ENCODE results near the gene ZNF516.

ZNF516 gene

GRCh38 chr18:76463872-76464271 is 31.2 kb downstream of the ZNF516 start:
- Histone ChIP-seq H3K27me3 (ENCODE audit: control insufficient read depth in 3 of 3, insufficient read depth in 3 of 3, low read depth in 1 of 3, low read length in 3 of 3) (no peaks in the 10 kb centered on the region), H2BK120ac (ENCODE audit: low read depth, low read length) (no peak overlapping the region), H2BK5ac (ENCODE audit: low read length) (no peak overlapping the region), H3K4me1 (ENCODE audit: control insufficient read depth in 2 of 2, insufficient read depth in 1 of 2, low read depth in 1 of 2, low read length in 2 of 2) (peaks cover 0 to 2% of the 10 kb centered on the region in 2 donors), H2AFZ (ENCODE audit: low read length) (no peak overlapping the region), H3K4ac (ENCODE audit: low read length) (no peak overlapping the region), H3K23ac (ENCODE audit: low read depth, low read length, poor library complexity) (no peak overlapping the region), H3K4me3 (ENCODE audit: low read length in 2 of 2) (no peak overlapping the region), H2AK5ac (ENCODE audit: low read depth, low read length) (no peak overlapping the region), H4K91ac (ENCODE audit: low read depth, low read length, poor library complexity) (no peak overlapping the region), H2BK12ac (ENCODE audit: low read length) (no peak overlapping the region), H3K9ac (ENCODE audit: low read depth, low read length, poor library complexity) (no peak overlapping the region), H3K18ac (ENCODE audit: low read length) (no peak overlapping the region), H2BK15ac (ENCODE audit: low read length) (no peak overlapping the region), H3K36me3 (replicated peaks in 1 of 2; ENCODE audit: control insufficient read depth in 2 of 2, insufficient read depth in 2 of 2, low read length in 2 of 2) (peaks cover 2 to 91% of the 10 kb centered on the region in 2 donors), H3K27ac (replicated peaks; ENCODE audit: low read length) (no peak overlapping the region), H3K9me3 (replicated peaks in 1 of 2; ENCODE audit: control insufficient read depth in 2 of 2, insufficient read depth in 1 of 2, low read depth in 1 of 2, low read length in 2 of 2) (no peaks in the 10 kb centered on the region), H3K79me1 (ENCODE audit: low read depth, low read length) (peaks cover 28% of the 10 kb centered on the region), H3K4me2 (ENCODE audit: insufficient read depth, low read length, poor library complexity, severe bottlenecking) (no peak overlapping the region), H3K14ac (ENCODE audit: low read length) (no peak overlapping the region), H4K8ac (ENCODE audit: low read depth, low read length) (no peak overlapping the region)
- no CpG with 5 or more reads among the region's 14 CpGs for WGBS, 2 donors (ENCODE audit: extremely low coverage in 2 of 2, insufficient read length in 2 of 2, insufficient replicate concordance in 1 of 2)
- no peak for DNase-seq (ENCODE audit: low spot score)

GRCh38 chr18:76463358-76463757 is 31.7 kb downstream of the ZNF516 start:
- Histone ChIP-seq H2AK5ac (ENCODE audit: low read depth, low read length) (no peak overlapping the region), H3K9me3 (replicated peaks in 1 of 2; ENCODE audit: control insufficient read depth in 2 of 2, insufficient read depth in 1 of 2, low read depth in 1 of 2, low read length in 2 of 2) (no peaks in the 10 kb centered on the region), H3K79me1 (ENCODE audit: low read depth, low read length) (peaks cover 32% of the 10 kb centered on the region), H3K18ac (ENCODE audit: low read length) (no peak overlapping the region), H3K4me3 (ENCODE audit: low read length in 2 of 2) (no peak overlapping the region), H2BK15ac (ENCODE audit: low read length) (no peak overlapping the region), H3K27me3 (ENCODE audit: control insufficient read depth in 3 of 3, insufficient read depth in 3 of 3, low read depth in 1 of 3, low read length in 3 of 3) (no peaks in the 10 kb centered on the region), H4K8ac (ENCODE audit: low read depth, low read length) (no peak overlapping the region), H3K36me3 (replicated peaks in 1 of 2; ENCODE audit: control insufficient read depth in 2 of 2, insufficient read depth in 2 of 2, low read length in 2 of 2) (peaks cover 7 to 91% of the 10 kb centered on the region in 2 donors), H3K4me1 (ENCODE audit: control insufficient read depth in 2 of 2, insufficient read depth in 1 of 2, low read depth in 1 of 2, low read length in 2 of 2) (peaks cover 0 to 4% of the 10 kb centered on the region in 2 donors), H3K23ac (ENCODE audit: low read depth, low read length, poor library complexity) (no peak overlapping the region), H2AFZ (ENCODE audit: low read length) (no peak overlapping the region), H4K91ac (ENCODE audit: low read depth, low read length, poor library complexity) (no peak overlapping the region), H3K4me2 (ENCODE audit: insufficient read depth, low read length, poor library complexity, severe bottlenecking) (no peak overlapping the region), H3K27ac (replicated peaks; ENCODE audit: low read length) (no peak overlapping the region), H2BK120ac (ENCODE audit: low read depth, low read length) (no peak overlapping the region), H3K4ac (ENCODE audit: low read length) (no peak overlapping the region), H2BK12ac (ENCODE audit: low read length) (no peak overlapping the region), H2BK5ac (ENCODE audit: low read length) (no peak overlapping the region), H3K14ac (ENCODE audit: low read length) (no peak overlapping the region), H3K9ac (ENCODE audit: low read depth, low read length, poor library complexity) (peak overlapping the region; percentile 15)
- DNase-seq (ENCODE audit: low spot score) = no peak
- WGBS, 2 donors (ENCODE audit: extremely low coverage in 2 of 2, insufficient read length in 2 of 2, insufficient replicate concordance in 1 of 2) = no CpG with 5 or more reads among the region's 18 CpGs

- H4K8ac ChIP-seq (ENCODE audit: low read depth, low read length) = no peak overlapping the region
- H2AFZ ChIP-seq (ENCODE audit: low read length) = no peak overlapping the region
- no peak overlapping the region for H3K23ac ChIP-seq (ENCODE audit: low read depth, low read length, poor library complexity)
- DNase-seq (ENCODE audit: low spot score) = no peak
- no peak overlapping the region for H2BK12ac ChIP-seq (ENCODE audit: low read length)
- H3K14ac ChIP-seq (ENCODE audit: low read length) = no peak overlapping the region
- H3K79me1 ChIP-seq (ENCODE audit: low read depth, low read length) = peaks cover 32% of the 10 kb centered on the region
- H2BK120ac ChIP-seq (ENCODE audit: low read depth, low read length) = no peak overlapping the region
- no peak overlapping the region for H3K27ac ChIP-seq (replicated peaks; ENCODE audit: low read length)
- no peak overlapping the region for H2BK5ac ChIP-seq (ENCODE audit: low read length)
- no peaks in the 10 kb centered on the region for H3K9me3 ChIP-seq (replicated peaks in 1 of 2; ENCODE audit: control insufficient read depth in 2 of 2, insufficient read depth in 1 of 2, low read depth in 1 of 2, low read length in 2 of 2)
- WGBS, 2 donors (ENCODE audit: extremely low coverage in 2 of 2, insufficient read length in 2 of 2, insufficient replicate concordance in 1 of 2) = no CpG with 5 or more reads among the region's 12 CpGs
- H3K36me3 ChIP-seq (replicated peaks in 1 of 2; ENCODE audit: control insufficient read depth in 2 of 2, insufficient read depth in 2 of 2, low read length in 2 of 2) = peaks cover 7 to 84% of the 10 kb centered on the region in 2 donors
- no peak overlapping the region for H3K9ac ChIP-seq (ENCODE audit: low read depth, low read length, poor library complexity)
- no peaks in the 10 kb centered on the region for H3K27me3 ChIP-seq (ENCODE audit: control insufficient read depth in 3 of 3, insufficient read depth in 3 of 3, low read depth in 1 of 3, low read length in 3 of 3)
- H2BK15ac ChIP-seq (ENCODE audit: low read length) = no peak overlapping the region
- no peak overlapping the region for H2AK5ac ChIP-seq (ENCODE audit: low read depth, low read length)
- H3K4me2 ChIP-seq (ENCODE audit: insufficient read depth, low read length, poor library complexity, severe bottlenecking) = no peak overlapping the region
- H3K18ac ChIP-seq (ENCODE audit: low read length) = no peak overlapping the region
- no peak overlapping the region for H4K91ac ChIP-seq (ENCODE audit: low read depth, low read length, poor library complexity)
- peaks cover 0 to 3% of the 10 kb centered on the region in 2 donors for H3K4me1 ChIP-seq (ENCODE audit: control insufficient read depth in 2 of 2, insufficient read depth in 1 of 2, low read depth in 1 of 2, low read length in 2 of 2)
- no peak overlapping the region for H3K4ac ChIP-seq (ENCODE audit: low read length)
- no peak overlapping the region for H3K4me3 ChIP-seq (ENCODE audit: low read length in 2 of 2)
Observed at GRCh38 chr18:76462326-76462694, 32.7 kb downstream of the ZNF516 start.

- H2BK12ac ChIP-seq (ENCODE audit: low read length) = no peak overlapping the region
- H3K4me2 ChIP-seq (ENCODE audit: insufficient read depth, low read length, poor library complexity, severe bottlenecking) = no peak overlapping the region
- no peak overlapping the region for H2AK5ac ChIP-seq (ENCODE audit: low read depth, low read length)
- H2BK15ac ChIP-seq (ENCODE audit: low read length) = no peak overlapping the region
- no peak for DNase-seq (ENCODE audit: low spot score)
- H3K9me3 ChIP-seq (replicated peaks in 1 of 2; ENCODE audit: control insufficient read depth in 2 of 2, insufficient read depth in 1 of 2, low read depth in 1 of 2, low read length in 2 of 2) = no peaks in the 10 kb centered on the region
- H3K79me1 ChIP-seq (ENCODE audit: low read depth, low read length) = peaks cover 32% of the 10 kb centered on the region
- H3K23ac ChIP-seq (ENCODE audit: low read depth, low read length, poor library complexity) = no peak overlapping the region
- H2AFZ ChIP-seq (ENCODE audit: low read length) = no peak overlapping the region
- no peak overlapping the region for H3K27ac ChIP-seq (replicated peaks; ENCODE audit: low read length)
- no CpG with 5 or more reads among the region's 27 CpGs for WGBS, 2 donors (ENCODE audit: extremely low coverage in 2 of 2, insufficient read length in 2 of 2, insufficient replicate concordance in 1 of 2)
- H2BK5ac ChIP-seq (ENCODE audit: low read length) = no peak overlapping the region
- no peak overlapping the region for H4K91ac ChIP-seq (ENCODE audit: low read depth, low read length, poor library complexity)
- H2BK120ac ChIP-seq (ENCODE audit: low read depth, low read length) = no peak overlapping the region
- no peak overlapping the region for H3K18ac ChIP-seq (ENCODE audit: low read length)
- no peak overlapping the region for H3K4ac ChIP-seq (ENCODE audit: low read length)
- H3K4me3 ChIP-seq (ENCODE audit: low read length in 2 of 2) = no peak overlapping the region
- peaks cover 7 to 82% of the 10 kb centered on the region in 2 donors for H3K36me3 ChIP-seq (replicated peaks in 1 of 2; ENCODE audit: control insufficient read depth in 2 of 2, insufficient read depth in 2 of 2, low read length in 2 of 2)
- H3K4me1 ChIP-seq (ENCODE audit: control insufficient read depth in 2 of 2, insufficient read depth in 1 of 2, low read depth in 1 of 2, low read length in 2 of 2) = peaks cover 1 to 4% of the 10 kb centered on the region in 2 donors
- no peak overlapping the region for H3K9ac ChIP-seq (ENCODE audit: low read depth, low read length, poor library complexity)
- H3K14ac ChIP-seq (ENCODE audit: low read length) = no peak overlapping the region
- H3K27me3 ChIP-seq (ENCODE audit: control insufficient read depth in 3 of 3, insufficient read depth in 3 of 3, low read depth in 1 of 3, low read length in 3 of 3) = no peaks in the 10 kb centered on the region
- no peak overlapping the region for H4K8ac ChIP-seq (ENCODE audit: low read depth, low read length)
Observed at GRCh38 chr18:76461692-76462325, 33.2 kb downstream of the ZNF516 start.

All from neuronal stem cell (in vitro differentiated cells).